Stimulated activated CD8-positive, alpha-beta memory T cell treated with anti-CD3 and anti-CD28 coated beads, Interleukin-15, amount 100 ng/mL, for 1 hour (primary cell): ENCODE measurements around the gene MPO.

Experiments
- DNase-seq: peaks from one replicate; pipeline ENCODE4 v3.0.0-alpha.2; 2020; ENCODE audit warnings: low read depth

Gene MPO

GRCh38 chr17:58265902-58266875 is 14.5 kb downstream of the MPO start:
- no peak for DNase-seq

DNA sequence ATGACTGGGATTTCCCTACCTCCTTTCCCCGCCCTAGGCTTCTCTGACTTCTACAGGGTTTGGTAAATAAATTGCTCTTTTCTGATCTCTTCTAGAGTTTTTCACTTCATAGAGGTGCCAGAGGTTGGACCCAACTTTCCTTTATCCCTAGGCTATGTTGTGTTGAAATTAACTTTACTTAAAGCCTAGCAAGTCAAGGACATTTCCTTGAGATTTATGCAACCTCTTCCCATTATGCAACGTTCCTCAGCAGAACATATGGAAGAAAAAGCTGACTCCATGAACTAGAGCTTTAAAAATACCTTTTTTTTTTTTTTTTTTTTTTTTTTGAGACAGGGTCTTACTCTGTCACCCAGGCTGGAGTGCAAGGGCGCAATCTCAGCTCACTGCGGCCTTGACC is 15.5 kb downstream of the MPO start:
- no peak for DNase-seq

DNA sequence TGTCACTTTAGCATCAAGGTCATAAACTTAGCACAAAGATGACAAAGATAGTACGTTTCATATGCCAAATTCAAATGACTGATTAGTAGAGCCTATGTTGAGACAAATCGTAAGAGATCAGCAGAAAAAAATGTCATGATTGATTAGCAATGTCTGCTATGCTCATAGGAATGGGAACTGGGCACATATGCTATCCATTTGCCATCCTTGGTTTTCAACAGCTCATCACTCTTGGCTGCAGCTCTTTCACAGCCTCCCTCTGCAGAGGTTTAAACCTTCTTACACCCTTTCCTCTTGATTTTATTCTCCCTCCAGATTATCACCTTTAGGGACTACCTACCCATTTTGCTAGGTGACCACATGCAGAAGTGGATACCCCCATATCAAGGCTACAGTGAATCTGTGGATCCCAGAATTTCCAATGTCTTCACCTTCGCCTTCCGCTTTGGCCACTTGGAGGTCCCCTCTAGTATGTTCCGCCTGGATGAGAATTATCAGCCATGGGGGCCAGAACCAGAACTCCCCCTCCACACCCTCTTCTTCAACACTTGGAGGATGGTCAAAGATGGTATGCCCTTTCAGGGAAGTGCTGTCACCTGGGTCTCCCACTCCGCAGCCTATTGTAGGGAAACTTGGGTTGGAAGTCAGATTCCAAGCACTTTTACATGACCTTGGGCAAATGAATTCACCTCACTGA is 16.2 kb downstream of the MPO start:
- DNase-seq, result no peak

GRCh38 chr17:58263773-58264172 is 17.0 kb downstream of the MPO start:
- no peak for DNase-seq

DNA sequence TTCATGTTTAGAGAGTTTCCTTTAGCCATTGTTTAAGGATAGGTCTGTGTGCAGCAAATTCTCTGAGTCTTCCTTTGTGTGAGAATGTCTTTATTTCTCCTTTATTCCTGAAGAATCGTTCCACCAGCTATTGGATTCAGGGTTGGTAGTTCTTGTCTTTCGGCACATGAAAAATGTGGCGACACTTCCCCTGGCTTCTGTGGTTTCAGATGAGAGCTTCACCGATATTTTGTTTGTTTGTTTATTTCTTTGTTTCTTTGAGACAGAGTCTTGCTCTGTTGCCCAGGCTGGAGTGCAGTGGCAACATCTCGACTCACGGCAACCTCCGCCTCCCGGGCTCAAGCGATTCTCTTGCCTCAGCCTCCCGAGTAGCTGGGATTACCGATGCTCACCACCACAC is 18.6 kb downstream of the MPO start:
- no peak for DNase-seq

GRCh38 chr17:58254803-58255202 is 25.9 kb downstream of the MPO start:
- no peak for DNase-seq

DNA sequence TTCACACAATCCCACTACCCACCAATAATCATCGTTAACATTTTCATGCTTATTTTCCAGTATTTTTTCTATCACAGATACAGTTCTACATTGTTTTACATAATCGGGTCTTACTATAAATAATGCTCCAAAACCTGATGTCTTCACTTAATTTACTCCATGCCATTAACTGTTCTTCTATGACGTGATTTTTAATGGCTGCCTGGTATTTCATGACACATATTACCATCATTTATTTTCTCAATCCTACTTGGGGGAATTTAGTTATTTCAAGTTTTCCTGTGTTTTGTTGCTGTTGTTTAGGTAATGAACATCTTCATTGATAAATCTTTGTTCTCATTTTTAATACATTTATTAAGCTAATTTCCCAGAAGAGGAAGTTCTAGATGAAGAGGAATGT is 27.7 kb downstream of the MPO start:
- no peak for DNase-seq

DNA sequence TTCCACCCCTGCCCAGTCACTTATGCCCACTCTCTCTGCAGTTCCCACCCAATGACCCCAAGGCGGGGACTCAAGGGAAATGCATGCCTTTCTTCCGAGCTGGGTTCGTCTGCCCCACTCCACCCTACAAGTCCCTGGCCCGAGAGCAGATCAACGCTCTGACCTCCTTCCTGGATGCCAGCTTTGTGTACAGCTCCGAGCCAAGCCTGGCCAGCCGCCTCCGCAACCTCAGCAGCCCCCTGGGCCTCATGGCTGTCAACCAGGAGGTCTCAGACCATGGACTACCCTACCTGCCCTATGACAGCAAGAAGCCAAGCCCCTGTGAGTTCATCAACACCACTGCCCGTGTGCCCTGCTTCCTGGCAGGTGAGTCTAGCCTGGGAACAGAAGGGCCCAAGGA is 28.6 kb downstream of the MPO start:
- no peak for DNase-seq

- no peak for DNase-seq
Measured at GRCh38 chr17:58250344-58251011, 30.3 kb downstream of the MPO start.

GRCh38 chr17:58249270-58250133 is 31.2 kb downstream of the MPO start:
- peak; percentile 55 for DNase-seq

DNA sequence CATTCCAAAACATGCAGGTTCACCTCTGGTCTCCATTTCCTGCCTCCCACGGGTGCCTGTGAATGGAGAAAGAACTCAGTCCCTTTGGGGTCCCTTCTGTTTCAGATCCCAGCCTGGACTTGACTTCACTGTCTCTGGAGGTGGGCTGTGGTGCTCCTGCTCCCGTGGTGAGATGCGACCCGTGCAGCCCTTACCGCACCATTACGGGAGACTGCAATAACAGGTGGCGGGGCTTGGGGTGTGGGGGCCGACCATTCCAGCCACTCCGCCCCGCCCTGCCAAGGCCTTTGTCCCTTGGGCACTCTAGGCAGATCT is 31.8 kb downstream of the MPO start:
- DNase-seq, result no peak

DNA sequence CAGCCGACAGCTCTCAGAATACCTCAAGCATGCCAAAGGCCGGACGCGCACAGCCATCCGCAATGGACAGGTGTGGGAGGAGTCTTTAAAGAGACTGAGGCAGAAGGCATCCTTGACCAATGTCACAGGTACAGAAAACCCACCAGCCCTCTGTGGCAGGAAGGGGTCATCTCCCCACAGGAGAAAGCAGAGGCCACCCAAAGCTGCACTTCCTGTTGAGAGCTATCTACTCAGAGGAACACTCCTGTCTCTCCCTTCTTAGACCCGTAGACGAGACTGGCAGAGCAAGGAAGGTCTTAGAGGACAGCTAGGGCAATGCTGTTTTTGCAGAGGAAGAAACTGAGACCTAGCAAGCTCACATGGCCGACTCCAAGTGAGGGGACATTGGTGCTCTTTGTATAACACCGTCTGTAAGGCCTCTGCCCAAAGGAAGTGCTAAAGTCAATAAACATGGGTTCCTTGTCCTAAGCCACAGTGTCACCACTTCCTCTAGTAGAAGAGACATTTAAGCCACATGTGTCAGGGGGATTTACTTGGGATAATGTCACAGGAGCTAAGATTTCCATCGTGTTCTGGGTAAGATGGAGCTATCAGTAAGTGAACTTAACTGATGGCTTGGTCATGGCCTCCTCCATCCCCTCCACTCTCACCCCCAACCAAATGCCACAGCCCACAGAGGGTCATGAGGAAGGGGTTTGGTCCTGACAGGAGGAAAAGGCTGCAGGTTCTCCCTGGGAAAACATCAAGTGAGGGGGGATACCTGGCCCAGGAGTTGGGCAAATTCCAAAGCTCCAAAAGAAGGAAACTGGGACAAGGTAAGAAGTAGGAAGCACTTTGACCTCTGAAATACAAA is 33.0 kb downstream of the MPO start:
- no peak for DNase-seq

DNA sequence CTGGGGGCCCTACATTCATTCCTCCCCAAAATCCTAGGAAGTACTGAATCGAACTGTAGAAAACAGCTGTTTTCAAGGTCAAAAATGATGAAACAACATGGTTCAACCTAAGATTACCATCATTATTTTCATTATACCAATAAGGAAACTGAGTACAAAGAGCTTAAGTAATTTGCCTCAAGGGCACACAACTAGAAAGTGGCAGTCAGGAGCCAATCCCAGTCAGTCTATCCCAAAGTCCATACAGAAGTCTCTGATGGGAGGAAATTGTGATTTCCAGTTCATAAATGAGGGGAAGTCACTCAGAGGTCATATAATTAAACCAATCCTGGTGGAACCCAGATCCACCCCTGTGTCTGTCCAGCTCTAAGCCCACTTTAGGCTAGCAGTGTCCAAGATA is 34.0 kb downstream of the MPO start:
- no peak for DNase-seq

GRCh38 chr17:58246104-58246740 is 34.5 kb downstream of the MPO start:
- DNase-seq, result no peak

DNA sequence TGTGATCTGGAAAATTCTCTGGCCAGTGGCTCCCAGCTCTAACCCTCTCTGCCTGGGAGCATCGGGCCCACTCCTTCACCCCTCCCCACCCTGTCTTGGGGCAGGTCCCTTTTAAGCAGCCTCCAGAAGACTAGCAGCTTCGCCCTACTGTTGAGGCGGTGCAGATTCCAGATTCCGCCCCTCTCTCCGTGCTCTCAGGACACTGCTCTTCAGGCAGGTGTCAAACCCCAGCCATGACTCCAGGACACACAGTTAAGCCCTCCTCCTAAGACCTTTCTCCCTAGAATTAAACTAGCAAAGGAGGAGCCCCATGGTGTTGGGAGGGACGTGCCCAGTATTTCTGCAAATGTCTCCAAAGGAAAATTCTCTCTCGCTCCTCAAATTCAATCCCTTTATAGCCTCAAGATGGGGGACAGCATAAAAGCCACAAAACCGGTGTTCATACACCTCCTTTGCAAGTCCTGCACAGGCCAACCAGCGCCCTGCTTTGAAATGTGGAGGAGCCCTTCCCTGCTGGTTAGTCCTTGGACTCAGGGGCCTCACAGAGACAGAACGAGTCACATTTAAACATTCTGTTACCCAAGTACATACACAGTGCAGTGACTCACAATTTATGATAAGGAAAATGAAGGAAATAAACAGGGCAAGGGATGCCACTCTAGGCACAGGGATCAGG is 35.2 kb downstream of the MPO start:
- no peak for DNase-seq

GRCh38 chr17:58244963-58245362 is 35.8 kb downstream of the MPO start:
- DNase-seq, result no peak

- no peak for DNase-seq
Measured at GRCh38 chr17:58242171-58242784, 38.5 kb downstream of the MPO start.

GRCh38 chr17:58239987-58240386 is 40.7 kb downstream of the MPO start:
- no peak for DNase-seq

- no peak for DNase-seq
Measured at GRCh38 chr17:58238147-58238634, 42.5 kb downstream of the MPO start, which contains the start of gene LPO. TSS of gene LPO (plus strand) at chr17:58238584. CDS start at chr17:58242980, 4,396 bp downstream.
